ENCODE data around the gene OCRL.

OCRL gene

GRCh38 chrX:129577473-129577872 lies 37.4 kb downstream of the OCRL start:
- DNase-seq (ENCODE audit: low read depth), result peak; percentile 44
- H3K4me3 ChIP-seq (ENCODE audit: low read depth, low read length), result no peak overlapping the region
- in situ Hi-C loops (cut with HindIII; ENCODE audit: low sequenced_read_pairs), result no loop called here
- TF ChIP-seq CTCF (IDR thresholded peaks at IDR 0.05; ENCODE audit: low read depth, low read length, missing control alignments), result no peak

GRCh38 chrX:129577877-129578276 lies 37.8 kb downstream of the OCRL start:
- in situ Hi-C loops (cut with HindIII; ENCODE audit: low sequenced_read_pairs), result no loop called here
- H3K4me3 ChIP-seq (ENCODE audit: low read depth, low read length), result no peak overlapping the region
- TF ChIP-seq CTCF (IDR thresholded peaks at IDR 0.05; ENCODE audit: low read depth, low read length, missing control alignments), result no peak
- no peak for DNase-seq (ENCODE audit: low read depth)

- in situ Hi-C loops (cut with HindIII; ENCODE audit: low sequenced_read_pairs), result no loop called here
- no peak for TF ChIP-seq CTCF (IDR thresholded peaks at IDR 0.05; ENCODE audit: low read depth, low read length, missing control alignments)
- no peak overlapping the region for H3K4me3 ChIP-seq (ENCODE audit: low read depth, low read length)
- no peak for DNase-seq (ENCODE audit: low read depth)
Measured at GRCh38 chrX:129581904-129582303, 41.8 kb downstream of the OCRL start.

GRCh38 chrX:129585167-129585566 lies 45.1 kb downstream of the OCRL start:
- no peak overlapping the region for H3K4me3 ChIP-seq (ENCODE audit: low read depth, low read length)
- TF ChIP-seq CTCF (IDR thresholded peaks at IDR 0.05; ENCODE audit: low read depth, low read length, missing control alignments), result no peak
- in situ Hi-C loops (cut with HindIII; ENCODE audit: low sequenced_read_pairs), result no loop called here
- DNase-seq (ENCODE audit: low read depth), result no peak

GRCh38 chrX:129585691-129586090 lies 45.6 kb downstream of the OCRL start:
- no peak overlapping the region for H3K4me3 ChIP-seq (ENCODE audit: low read depth, low read length)
- no peak for TF ChIP-seq CTCF (IDR thresholded peaks at IDR 0.05; ENCODE audit: low read depth, low read length, missing control alignments)
- in situ Hi-C loops (cut with HindIII; ENCODE audit: low sequenced_read_pairs), result no loop called here
- no peak for DNase-seq (ENCODE audit: low read depth)

GRCh38 chrX:129586446-129586845 lies 46.4 kb downstream of the OCRL start:
- in situ Hi-C loops (cut with HindIII; ENCODE audit: low sequenced_read_pairs), result no loop called here

More at GRCh38 chrX:129586446-129586845, 46.4 kb downstream of the OCRL start:
- no peak for DNase-seq (ENCODE audit: low read depth)
- no peak for TF ChIP-seq CTCF (IDR thresholded peaks at IDR 0.05; ENCODE audit: low read depth, low read length, missing control alignments)
- H3K4me3 ChIP-seq (ENCODE audit: low read depth, low read length), result no peak overlapping the region
